Measurements from ENCODE around the gene PLXNA4. TPM values are rescaled to one million over a fixed set of nuclear protein-coding genes. Genes with fewer than 3 reads are reported as not detected.

PLXNA4 gene
- total RNA-seq, 1 donor from 2014 or later = 10.6 TPM

DNA sequence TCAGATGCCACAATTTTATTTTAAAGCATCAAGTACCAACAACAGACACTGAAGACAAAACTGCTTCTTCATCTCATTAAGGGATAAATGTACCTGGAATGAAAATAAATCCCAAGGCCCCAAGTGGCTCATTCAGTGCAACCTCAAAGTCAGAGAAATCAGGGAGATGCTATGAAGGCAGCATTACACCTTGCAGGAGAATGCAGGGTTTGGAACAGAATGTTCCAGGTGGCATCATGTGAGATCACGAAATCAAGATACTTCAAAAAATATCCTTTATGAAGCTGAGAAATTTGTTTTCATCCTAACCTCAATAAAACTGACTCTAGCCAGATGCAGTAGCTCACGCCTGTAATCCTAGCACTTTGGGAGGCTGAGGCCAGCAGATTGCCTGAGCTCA is 477.1 kb downstream of the PLXNA4 start:
- intact Hi-C loops (cut with micrococcal nuclease) = no loop called here

DNA sequence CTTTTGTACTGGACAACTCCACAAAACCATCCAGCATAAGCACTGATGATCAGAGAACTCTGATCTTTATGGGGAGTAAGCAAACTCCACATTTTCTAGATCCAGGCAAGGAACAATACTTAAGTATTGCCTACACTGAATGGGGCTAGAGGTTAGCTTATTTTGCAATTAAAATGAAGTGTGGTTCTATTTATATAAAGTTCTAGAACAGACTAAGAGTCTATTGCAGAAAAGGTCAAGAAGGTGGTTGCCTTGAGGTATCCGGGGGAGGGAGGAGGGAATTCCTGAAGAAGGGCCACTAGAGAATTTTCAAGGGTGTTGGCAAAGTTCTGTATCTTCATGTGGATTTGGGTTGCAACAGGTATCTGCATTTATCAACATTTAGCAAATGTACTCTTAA is 477.9 kb downstream of the PLXNA4 start:
- intact Hi-C loops (cut with micrococcal nuclease) = no loop called here

DNA sequence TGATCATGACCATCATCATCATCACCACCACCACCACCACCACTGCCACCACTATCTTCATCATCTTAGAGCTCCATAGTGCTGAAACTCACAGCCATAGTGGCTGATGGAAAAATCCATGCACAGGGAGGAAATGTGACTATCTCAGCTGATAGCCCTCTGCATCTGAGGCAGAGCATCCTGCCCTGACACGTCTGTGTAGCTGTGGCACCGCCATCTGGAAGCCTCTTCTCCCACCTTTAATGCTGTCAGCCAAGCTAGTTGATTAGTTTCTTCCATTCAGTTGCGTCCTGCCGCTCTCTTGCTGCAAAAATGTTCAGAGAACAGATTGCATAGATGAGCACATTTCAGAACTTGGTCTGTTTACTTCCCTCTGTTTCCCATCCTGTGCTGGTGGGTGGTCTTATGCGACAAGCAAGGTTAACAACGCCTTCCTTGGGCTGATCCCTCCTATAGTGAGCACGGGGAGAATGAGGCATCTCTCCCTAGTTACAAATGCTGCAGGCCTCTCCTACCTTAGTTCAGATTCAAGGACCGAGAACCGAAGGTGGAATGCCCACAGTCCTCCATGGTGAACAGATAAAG is 478.6 kb downstream of the PLXNA4 start:
- intact Hi-C loops (cut with micrococcal nuclease) = no loop called here

GRCh38 chr7:132095111-132095765 is 481.0 kb downstream of the PLXNA4 start:
- intact Hi-C loops (cut with micrococcal nuclease) = no loop called here

GRCh38 chr7:132092106-132092505 is 484.2 kb downstream of the PLXNA4 start:
- intact Hi-C loops (cut with micrococcal nuclease) = no loop called here

GRCh38 chr7:132091706-132092105 is 484.6 kb downstream of the PLXNA4 start:
- intact Hi-C loops (cut with micrococcal nuclease) = no loop called here

DNA sequence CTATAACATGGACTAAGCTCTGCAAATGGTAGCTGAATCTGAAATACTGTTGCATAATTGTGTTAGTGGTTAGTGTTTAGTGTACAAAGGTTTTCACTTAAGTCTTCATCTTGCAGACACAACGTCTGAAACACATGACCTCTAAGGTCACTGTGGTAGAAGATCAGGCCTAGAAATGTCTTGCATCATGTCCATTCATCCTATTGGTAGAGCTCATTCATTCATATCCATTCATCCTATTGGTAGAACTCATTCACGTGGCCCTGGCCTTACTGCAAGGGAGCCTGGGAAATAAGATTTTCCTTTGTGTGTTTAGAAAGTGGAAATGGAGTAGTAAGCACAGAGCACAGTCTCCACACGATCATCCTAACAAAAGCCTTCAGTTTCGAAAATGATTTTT is 485.8 kb downstream of the PLXNA4 start:
- intact Hi-C loops (cut with micrococcal nuclease) = no loop called here

DNA sequence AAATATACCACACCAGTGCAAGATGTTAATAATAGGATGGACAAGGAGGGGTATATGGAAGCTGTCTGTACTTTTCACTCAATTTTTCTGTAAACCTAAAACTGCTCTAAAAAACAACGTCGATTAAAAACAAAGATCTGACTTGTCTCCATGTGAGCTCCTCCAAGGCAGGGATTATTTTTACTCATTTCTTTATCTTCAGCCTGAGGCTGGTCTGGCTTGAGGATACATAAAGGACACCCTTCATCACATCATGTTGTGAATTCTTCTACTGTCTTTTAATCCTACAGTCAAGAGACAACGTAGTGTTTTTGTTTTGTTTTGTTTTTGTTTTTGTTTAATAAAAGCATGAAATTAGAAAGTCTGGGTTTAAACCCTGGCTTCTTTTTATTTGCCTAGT is 486.9 kb downstream of the PLXNA4 start:
- intact Hi-C loops (cut with micrococcal nuclease) = no loop called here

- intact Hi-C loops (cut with micrococcal nuclease) = no loop called here
Measured at GRCh38 chr7:132087421-132087820, 488.8 kb downstream of the PLXNA4 start.

DNA sequence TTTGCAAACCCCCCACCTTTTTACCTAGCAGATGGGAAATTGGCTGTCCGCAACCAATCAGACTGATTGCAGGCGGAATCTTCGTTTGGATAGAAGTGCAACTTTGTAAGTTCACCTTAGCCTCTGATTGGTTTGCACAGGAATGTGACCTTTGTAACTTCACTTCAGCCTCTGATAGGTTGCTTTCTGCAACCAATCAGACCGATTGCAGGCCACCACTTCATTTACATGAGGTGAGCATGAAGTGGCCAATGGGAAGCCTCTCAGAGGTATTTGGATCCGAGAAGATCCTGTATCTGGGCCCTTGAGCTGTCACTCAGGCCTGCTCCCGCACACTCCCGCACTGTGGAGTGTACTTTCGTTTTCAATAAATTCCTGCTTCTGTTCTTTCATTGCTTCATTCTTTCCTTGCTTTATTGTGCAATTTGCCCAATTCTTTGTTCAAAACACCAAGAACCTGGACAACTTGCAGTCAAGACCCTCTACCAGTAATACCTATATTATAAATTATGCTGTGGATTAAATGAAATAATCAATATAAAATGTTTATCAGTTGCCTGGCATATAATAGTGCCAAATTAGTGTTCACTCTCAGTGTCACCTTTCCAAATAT is 491.4 kb downstream of the PLXNA4 start:
- intact Hi-C loops (cut with micrococcal nuclease) = no loop called here

- intact Hi-C loops (cut with micrococcal nuclease) = no loop called here
Measured at GRCh38 chr7:132083537-132084123, 492.6 kb downstream of the PLXNA4 start.

- intact Hi-C loops (cut with micrococcal nuclease) = no loop called here
Measured at GRCh38 chr7:132083126-132083525, 493.1 kb downstream of the PLXNA4 start.

GRCh38 chr7:132082394-132082793 is 493.9 kb downstream of the PLXNA4 start:
- intact Hi-C loops (cut with micrococcal nuclease) = no loop called here

DNA sequence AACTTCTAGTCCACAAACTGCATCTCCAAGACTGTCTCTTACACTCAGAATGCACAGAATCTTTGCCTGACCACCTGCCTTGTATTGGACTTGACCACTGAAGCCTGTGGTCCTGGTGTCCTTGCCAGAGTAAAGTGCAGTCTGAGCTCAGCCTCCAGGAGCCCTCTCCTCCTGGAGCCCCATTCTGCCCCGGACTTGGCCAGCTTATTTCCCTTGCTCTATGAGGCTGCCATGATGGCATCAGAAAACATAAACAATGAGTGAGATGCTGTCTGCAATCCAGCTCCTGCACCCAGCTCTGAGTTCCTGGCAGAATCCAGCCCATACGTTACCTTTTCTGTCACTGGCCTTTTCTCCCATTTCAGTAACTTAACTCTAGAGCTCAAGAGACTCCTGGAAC is 494.6 kb downstream of the PLXNA4 start:
- intact Hi-C loops (cut with micrococcal nuclease) = no loop called here

DNA sequence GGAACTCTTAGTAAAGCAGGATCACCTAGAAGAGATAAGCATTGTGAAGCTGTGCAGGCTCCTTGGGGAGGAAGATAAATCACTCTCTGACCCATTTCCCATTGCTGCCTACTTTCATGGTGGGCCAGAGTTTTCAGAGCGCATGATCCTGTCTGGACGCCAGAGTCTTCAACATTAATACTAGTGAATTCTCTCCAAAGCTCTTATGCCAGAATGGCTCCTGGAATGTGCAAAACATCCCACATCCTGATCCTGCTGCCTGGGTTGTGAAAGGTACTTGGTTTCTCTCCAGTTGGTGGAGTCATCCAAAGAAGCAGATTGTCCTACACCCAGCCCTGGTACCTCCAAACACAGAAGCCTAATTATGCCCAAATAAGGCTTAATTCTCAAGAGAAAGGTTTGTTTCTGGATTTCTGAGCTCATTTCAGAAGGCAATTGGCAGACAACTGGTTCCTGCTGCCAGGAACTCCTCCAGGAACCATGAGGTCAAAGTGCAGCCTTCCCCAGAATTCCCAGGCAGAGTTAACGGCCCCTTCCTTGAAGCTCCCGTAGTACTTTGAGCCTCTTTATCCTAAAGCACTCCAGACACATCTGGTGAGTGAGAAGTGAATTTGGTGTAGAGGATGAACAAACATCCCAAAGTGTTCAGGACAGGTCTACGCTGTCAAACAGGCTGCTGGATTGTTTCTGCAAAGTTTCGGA is 495.2 kb downstream of the PLXNA4 start:
- intact Hi-C loops (cut with micrococcal nuclease) = no loop called here

- intact Hi-C loops (cut with micrococcal nuclease) = no loop called here
Measured at GRCh38 chr7:132080467-132080866, 495.8 kb downstream of the PLXNA4 start.

GRCh38 chr7:132078891-132079735 is 497.2 kb downstream of the PLXNA4 start:
- intact Hi-C loops (cut with micrococcal nuclease) = no loop called here

DNA sequence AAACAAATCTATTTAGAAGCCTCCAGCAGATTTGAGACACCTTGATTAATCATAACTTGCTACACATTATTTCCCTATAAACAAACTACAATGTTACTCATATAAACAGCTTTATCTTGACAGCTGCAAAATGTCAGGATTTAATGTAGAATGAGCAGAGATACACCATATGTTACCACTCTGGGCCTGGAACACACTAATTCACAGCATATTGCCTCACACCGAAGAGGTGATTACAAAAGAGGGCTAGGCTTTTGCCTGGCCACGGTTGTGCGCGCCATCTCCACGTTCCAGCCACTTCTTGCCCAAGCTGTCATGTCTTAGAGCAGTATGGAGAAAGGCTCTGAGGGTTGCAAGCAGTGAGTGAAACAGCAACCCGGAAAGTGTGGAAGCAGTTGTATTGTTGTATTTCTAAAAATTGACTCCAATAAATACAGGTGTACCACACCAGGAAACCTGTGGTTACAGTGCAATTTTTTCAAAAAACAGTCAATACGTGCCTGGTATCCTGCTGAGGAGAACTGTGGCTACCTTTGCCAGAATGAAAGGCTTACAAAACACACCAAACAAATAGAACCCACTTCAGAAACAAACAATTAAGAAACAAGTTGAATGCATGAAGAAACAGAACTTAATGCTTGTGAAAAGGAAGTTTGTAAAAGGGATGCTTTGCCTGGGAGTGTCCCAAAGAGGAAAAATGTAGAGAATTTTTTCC is 498.1 kb downstream of the PLXNA4 start:
- intact Hi-C loops (cut with micrococcal nuclease) = no loop called here

DNA sequence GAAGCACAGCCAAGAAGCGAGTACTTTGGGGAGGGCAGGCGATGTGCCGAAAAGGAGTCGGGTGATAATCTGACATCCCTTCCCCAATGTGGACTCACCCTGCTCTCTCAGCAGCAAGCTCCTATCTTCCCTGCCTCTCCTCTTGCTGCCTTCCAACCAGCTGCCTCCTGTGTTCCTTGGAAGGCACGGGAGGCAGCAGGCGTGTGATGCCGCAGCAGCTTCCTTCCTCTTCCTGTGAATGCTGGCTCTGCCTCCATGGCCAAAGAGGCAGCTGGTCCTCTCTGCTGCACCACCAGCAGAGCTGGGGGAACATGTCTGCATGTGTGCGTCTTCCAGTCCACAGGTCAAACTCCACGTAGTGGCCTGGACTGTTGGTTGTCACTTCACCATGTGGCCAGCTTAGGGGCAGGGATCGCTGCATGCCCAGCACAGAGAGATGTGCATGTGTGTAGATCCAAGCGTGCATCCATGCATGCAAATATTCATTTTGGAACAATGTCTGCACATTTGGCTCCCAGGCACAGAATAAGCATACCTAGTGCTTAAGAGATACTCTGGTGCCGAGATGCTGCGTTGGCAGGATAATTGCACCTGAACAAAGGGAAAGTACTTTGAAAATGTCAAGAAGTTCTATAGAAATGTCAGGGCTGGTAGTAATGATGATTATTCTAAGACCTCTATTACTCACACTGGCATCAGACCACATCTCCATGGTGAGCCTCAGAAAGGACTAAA is 499.8 kb downstream of the PLXNA4 start:
- intact Hi-C loops (cut with micrococcal nuclease) = no loop called here

- intact Hi-C loops (cut with micrococcal nuclease) = no loop called here
Measured at GRCh38 chr7:132075515-132075914, 500.8 kb downstream of the PLXNA4 start.

Measured in T-helper 2 cell treated with Interferon-gamma antibody and Interleukin-4, amounts not matched to agents 100 ng/mL and 5 ng/mL, for 36 hours (primary cell).